Measurements from ENCODE around the gene PRRC2C.

PRRC2C gene

GRCh38 chr1:171472183-171472647 lies 13.1 kb upstream of the PRRC2C start:
- Histone ChIP-seq H3K4me3 (replicated peaks; ENCODE audit: low read depth, low read length) (no peak overlapping the region), H3K27me3 (replicated peaks; ENCODE audit: control insufficient read depth, insufficient read depth, low read length) (no peaks in the 10 kb centered on the region; the same call in 1 of the 2 replicates), H3K36me3 (ENCODE audit: control insufficient read depth, insufficient read depth, low read length) (no peaks in the 10 kb centered on the region)
- TF ChIP-seq CTCF (IDR thresholded peaks at IDR 0.05; ENCODE audit: insufficient read depth, low read length, poor library complexity, severe bottlenecking) = no peak
- DNase-seq (ENCODE audit: extremely low read depth, insufficient read length) = no peak

- TF ChIP-seq CTCF (IDR thresholded peaks at IDR 0.05; ENCODE audit: insufficient read depth, low read length, poor library complexity, severe bottlenecking) = no peak
- H3K4me3 ChIP-seq (replicated peaks; ENCODE audit: low read depth, low read length) = no peak overlapping the region
- no peaks in the 10 kb centered on the region; the same call in 1 of the 2 replicates for H3K27me3 ChIP-seq (replicated peaks; ENCODE audit: control insufficient read depth, insufficient read depth, low read length)
- H3K36me3 ChIP-seq (ENCODE audit: control insufficient read depth, insufficient read depth, low read length) = no peaks in the 10 kb centered on the region
- no peak for DNase-seq (ENCODE audit: extremely low read depth, insufficient read length)
Measured at GRCh38 chr1:171476829-171477228, 8.5 kb upstream of the PRRC2C start.

- no peak for TF ChIP-seq CTCF (IDR thresholded peaks at IDR 0.05; ENCODE audit: insufficient read depth, low read length, poor library complexity, severe bottlenecking)
Measured at GRCh38 chr1:171477804-171478203, 7.5 kb upstream of the PRRC2C start.

GRCh38 chr1:171480035-171480434 lies 5.3 kb upstream of the PRRC2C start:
- DNase-seq (ENCODE audit: extremely low read depth, insufficient read length) = no peak
- no peak overlapping the region for H3K4me3 ChIP-seq (replicated peaks; ENCODE audit: low read depth, low read length)
- no peak for TF ChIP-seq CTCF (IDR thresholded peaks at IDR 0.05; ENCODE audit: insufficient read depth, low read length, poor library complexity, severe bottlenecking)

More at GRCh38 chr1:171477804-171478203, 7.5 kb upstream of the PRRC2C start:
- H3K4me3 ChIP-seq (replicated peaks; ENCODE audit: low read depth, low read length) = no peak overlapping the region
- no peaks in the 10 kb centered on the region for H3K36me3 ChIP-seq (ENCODE audit: control insufficient read depth, insufficient read depth, low read length)
- no peaks in the 10 kb centered on the region; the same call in 1 of the 2 replicates for H3K27me3 ChIP-seq (replicated peaks; ENCODE audit: control insufficient read depth, insufficient read depth, low read length)
- no peak for DNase-seq (ENCODE audit: extremely low read depth, insufficient read length)

GRCh38 chr1:171484760-171485374 lies 463 bp upstream of the PRRC2C start:
- no peak for DNase-seq (ENCODE audit: extremely low read depth, insufficient read length)
- TF ChIP-seq CTCF (IDR thresholded peaks at IDR 0.05; ENCODE audit: insufficient read depth, low read length, poor library complexity, severe bottlenecking) = no peak
- H3K27me3 ChIP-seq (replicated peaks; ENCODE audit: control insufficient read depth, insufficient read depth, low read length) = no peaks in the 10 kb centered on the region
- no peaks in the 10 kb centered on the region for H3K36me3 ChIP-seq (ENCODE audit: control insufficient read depth, insufficient read depth, low read length)
- H3K4me3 ChIP-seq (replicated peaks; ENCODE audit: low read depth, low read length) = peak overlapping the region; percentile 71

More at GRCh38 chr1:171480035-171480434, 5.3 kb upstream of the PRRC2C start:
- Histone ChIP-seq H3K27me3 (replicated peaks; ENCODE audit: control insufficient read depth, insufficient read depth, low read length) (no peaks in the 10 kb centered on the region; the same call in 1 of the 2 replicates), H3K36me3 (ENCODE audit: control insufficient read depth, insufficient read depth, low read length) (no peaks in the 10 kb centered on the region)

Data from GM06990 (cell line).